Measurements from ENCODE around the gene RSL24D1.

DNA sequence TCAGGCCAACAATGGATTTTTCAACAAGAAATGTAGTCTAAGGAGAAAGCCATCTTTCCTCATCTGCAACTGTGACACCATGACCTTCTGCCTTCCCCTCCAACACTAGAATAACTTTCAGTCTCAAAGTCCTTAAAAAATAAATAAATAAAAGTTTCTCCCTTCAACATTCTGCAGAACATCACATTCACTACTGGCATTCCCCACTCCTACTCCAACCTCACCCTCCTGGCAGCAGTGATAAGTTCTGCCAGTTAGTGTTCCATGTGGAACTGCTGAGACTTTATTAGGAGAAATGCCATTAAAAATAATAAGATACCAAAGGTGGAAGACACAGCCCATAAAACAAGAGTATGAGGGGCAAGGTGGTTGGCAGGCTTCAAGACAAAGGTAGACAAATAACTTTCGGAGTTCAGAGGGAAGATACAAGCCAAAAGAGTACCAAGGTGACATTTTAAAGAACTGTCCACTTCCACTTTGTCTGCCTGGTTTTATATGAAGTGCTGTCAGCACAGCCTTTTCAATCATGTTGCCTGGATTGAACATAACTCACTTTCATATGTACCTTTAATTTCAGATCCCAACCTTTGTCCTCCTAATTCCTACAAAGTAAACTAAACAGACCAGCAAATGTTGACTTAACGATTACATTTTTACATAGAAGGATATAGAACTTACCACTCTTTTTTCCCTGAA lies 37.5 kb upstream of the RSL24D1 start:
- no peak for TF ChIP-seq POLR2AphosphoS5 (IDR thresholded peaks at IDR 0.05; ENCODE audit: insufficient read depth in 1 of 2, low read depth in 1 of 2)
- TF ChIP-seq, protein P1, sequence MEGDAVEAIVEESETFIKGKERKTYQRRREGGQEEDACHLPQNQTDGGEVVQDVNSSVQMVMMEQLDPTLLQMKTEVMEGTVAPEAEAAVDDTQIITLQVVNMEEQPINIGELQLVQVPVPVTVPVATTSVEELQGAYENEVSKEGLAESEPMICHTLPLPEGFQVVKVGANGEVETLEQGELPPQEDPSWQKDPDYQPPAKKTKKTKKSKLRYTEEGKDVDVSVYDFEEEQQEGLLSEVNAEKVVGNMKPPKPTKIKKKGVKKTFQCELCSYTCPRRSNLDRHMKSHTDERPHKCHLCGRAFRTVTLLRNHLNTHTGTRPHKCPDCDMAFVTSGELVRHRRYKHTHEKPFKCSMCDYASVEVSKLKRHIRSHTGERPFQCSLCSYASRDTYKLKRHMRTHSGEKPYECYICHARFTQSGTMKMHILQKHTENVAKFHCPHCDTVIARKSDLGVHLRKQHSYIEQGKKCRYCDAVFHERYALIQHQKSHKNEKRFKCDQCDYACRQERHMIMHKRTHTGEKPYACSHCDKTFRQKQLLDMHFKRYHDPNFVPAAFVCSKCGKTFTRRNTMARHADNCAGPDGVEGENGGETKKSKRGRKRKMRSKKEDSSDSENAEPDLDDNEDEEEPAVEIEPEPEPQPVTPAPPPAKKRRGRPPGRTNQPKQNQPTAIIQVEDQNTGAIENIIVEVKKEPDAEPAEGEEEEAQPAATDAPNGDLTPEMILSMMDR (IDR thresholded peaks at IDR 0.05), result no peak

Data from vagina (tissue), 2 donors.